Karpas-422 (cell line): ENCODE data around the gene ZNF138. TPM values are rescaled to one million over a fixed set of nuclear protein-coding genes. Genes with fewer than 3 reads are reported as not detected.
"Not testable (repeated sequence)": the region's sequence is repeated elsewhere in the genome, so short reads cannot be mapped to it uniquely, and the experiment has no call there.

Experiments used
- DNase-seq: peaks from one replicate; pipeline ENCODE4 v3.0.0-alpha.2; 2015
- H2AFZ ChIP-seq: fragments of 200-600 bp; sonication (generic); 2 replicates; pipeline ENCODE4 v1.6.1; 2014; ENCODE audit warnings: antibody characterized with exemption, low read length, mixed read lengths
- H3K27ac ChIP-seq: fragments of 200-600 bp; sonication (generic); 2 replicates; pipeline ENCODE4 v1.5.1; 2014; ENCODE audit warnings: mild to moderate bottlenecking, low read length, moderate library complexity
- H3K27me3 ChIP-seq: fragments of 200-600 bp; sonication (generic); 2 replicates; pipeline ENCODE4 v1.6.1; 2014; ENCODE audit warnings: low read length, mixed read lengths
- H3K36me3 ChIP-seq: fragments of 200-600 bp; sonication (generic); 2 replicates; pipeline ENCODE4 v1.6.1; 2014; ENCODE audit warnings: low read length, mixed read lengths; ENCODE audit not compliant: insufficient read depth
- H3K4me1 ChIP-seq: fragments of 200-600 bp; sonication (generic); 2 replicates; pipeline ENCODE4 v1.6.1; 2014; ENCODE audit warnings: mild to moderate bottlenecking, low read length, mixed read lengths
- H3K4me2 ChIP-seq: fragments of 200-600 bp; sonication (generic); 2 replicates; pipeline ENCODE4 v1.6.1; 2014; ENCODE audit warnings: low read length, low read depth, mild to moderate bottlenecking; ENCODE audit not compliant: poor library complexity, severe bottlenecking
- H3K4me3 ChIP-seq: fragments of 200-600 bp; sonication (generic); 2 replicates; pipeline ENCODE4 v1.5.1; 2014; ENCODE audit warnings: mild to moderate bottlenecking, antibody characterized with exemption, low read length, mixed read lengths
- H3K79me2 ChIP-seq: fragments of 200-600 bp; sonication (generic); 2 replicates; pipeline ENCODE4 v1.6.1; 2014; ENCODE audit warnings: mild to moderate bottlenecking, low read length, mixed read lengths
- H3K9ac ChIP-seq: fragments of 200-600 bp; sonication (generic); 2 replicates; pipeline ENCODE4 v1.6.0; 2014; ENCODE audit warnings: low read length
- H3K9me2 ChIP-seq: fragments of 200-600 bp; sonication (generic), shearing (Covaris generic); replicated peaks from 2 replicates; pipeline ENCODE4 v1.6.0; 2014; ENCODE audit warnings: mild to moderate bottlenecking, low read length, moderate library complexity; ENCODE audit not compliant: insufficient read depth
- H3K9me3 ChIP-seq: fragments of 300-700, 200-600 bp; sonication (generic); 2 replicates; pipeline ENCODE4 v1.6.1; 2014; ENCODE audit warnings: low read length, mixed read lengths
- H4K20me1 ChIP-seq: fragments of 200-600 bp; sonication (generic); 2 replicates; pipeline ENCODE4 v1.6.1; 2014; ENCODE audit warnings: mild to moderate bottlenecking, antibody characterized with exemption, low read length, low read depth; ENCODE audit not compliant: insufficient read depth
- total RNA-seq: library from RNA; depleted of rRNA; stranded (reverse); fragments of >200 nt; shearing (Covaris generic); gene quantifications from 2 replicates; pipeline ENCODE4 v1.2.3, GENCODE V29; 2014; ENCODE audit warnings: low replicate concordance

Gene ZNF138
- total RNA-seq, 1 experiment from 2014 or later, result 27.2 TPM

DNA sequence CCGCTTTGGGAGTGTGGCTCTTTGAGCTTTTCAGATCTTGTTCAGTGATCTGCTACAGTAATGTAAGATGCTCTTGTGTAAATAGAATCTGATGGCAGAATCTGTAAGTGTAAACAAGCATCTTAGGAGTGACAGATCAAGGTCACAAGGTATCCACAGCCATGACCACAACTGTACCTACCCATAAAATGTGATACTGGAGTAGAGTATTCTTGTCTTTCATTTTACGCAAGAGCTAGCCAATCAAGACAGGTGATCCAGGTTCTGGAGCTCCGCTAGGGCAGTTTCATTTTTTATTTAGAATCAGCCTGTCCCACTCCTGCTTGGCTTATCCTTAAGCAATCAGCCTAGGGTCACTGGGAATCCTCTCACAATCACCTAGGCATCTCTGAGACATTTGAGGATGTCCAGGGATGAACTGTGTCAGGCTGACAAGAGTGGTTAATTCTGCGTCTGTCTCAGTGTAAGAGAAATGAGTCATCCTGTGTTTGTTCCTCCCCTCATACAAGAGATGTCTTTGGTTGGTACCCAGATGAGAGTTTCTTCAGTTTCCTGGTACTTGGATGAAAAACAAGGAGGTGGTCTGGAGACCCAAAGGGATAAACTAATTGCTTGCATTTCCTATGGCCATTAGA is 13.6 kb downstream of the ZNF138 start:
- Histone ChIP-seq H3K4me2 (no peak overlapping the region), H3K9me3 (no peaks in the 10 kb centered on the region), H3K27ac (no peak overlapping the region), H3K27me3 (no peaks in the 10 kb centered on the region), H3K4me1 (no peaks in the 10 kb centered on the region), H3K9ac (no peak overlapping the region), H4K20me1 (no peaks in the 10 kb centered on the region), H3K36me3 (peaks cover 30% of the 10 kb centered on the region), H3K4me3 (no peak overlapping the region), H3K79me2 (peaks cover 45% of the 10 kb centered on the region), H3K9me2 (no peaks in the 10 kb centered on the region), H2AFZ (no peak overlapping the region)
- no peak for DNase-seq

DNA sequence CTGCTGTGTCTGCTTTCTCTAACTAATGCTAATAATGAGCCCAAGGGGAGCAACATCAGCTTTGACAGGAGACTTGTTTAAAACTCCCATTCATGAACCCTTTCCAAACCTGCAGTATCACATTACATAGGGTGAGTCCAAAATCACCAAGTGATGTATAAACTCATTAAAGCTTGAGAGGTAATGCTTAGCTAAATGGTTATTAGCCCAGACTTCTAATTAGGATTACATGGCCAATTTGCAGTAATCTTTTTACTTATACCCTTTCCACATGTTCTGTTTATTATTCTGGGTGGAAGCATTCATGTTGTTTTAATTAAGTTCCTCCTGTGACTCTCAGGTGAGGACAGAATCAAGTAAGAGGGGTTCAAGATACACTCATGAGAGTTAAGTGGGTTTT is 17.5 kb downstream of the ZNF138 start:
- H3K4me1 ChIP-seq, result no peaks in the 10 kb centered on the region
- H2AFZ ChIP-seq, result no peak overlapping the region
- H3K4me3 ChIP-seq, result no peak overlapping the region
- H3K9ac ChIP-seq, result no peak overlapping the region
- H3K27ac ChIP-seq, result no peak overlapping the region
- no peaks in the 10 kb centered on the region for H3K27me3 ChIP-seq
- no peak overlapping the region for H3K4me2 ChIP-seq
- no peaks in the 10 kb centered on the region for H4K20me1 ChIP-seq
- peaks cover 33% of the 10 kb centered on the region for H3K79me2 ChIP-seq
- H3K9me2 ChIP-seq, result no peaks in the 10 kb centered on the region
- no peaks in the 10 kb centered on the region for H3K9me3 ChIP-seq
- no peak for DNase-seq
- peaks cover 24% of the 10 kb centered on the region for H3K36me3 ChIP-seq

DNA sequence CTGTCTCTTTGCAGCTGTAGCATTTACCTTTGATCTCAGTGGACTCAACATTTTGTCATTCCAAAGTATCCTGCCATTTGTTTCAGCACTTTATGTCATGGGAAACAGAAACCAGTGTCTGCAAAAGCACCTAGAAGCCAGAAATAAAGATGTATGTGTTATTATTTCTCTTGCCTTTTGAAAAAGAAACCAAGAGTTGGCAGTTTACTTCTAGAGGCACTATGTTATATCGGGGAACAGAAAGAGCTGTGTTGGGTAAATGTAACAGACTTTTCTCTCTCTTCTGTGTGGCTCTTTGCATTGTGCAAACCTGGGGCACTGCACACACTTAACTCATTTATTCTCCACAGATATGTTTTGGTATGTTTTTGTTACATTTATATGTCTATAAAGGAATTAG is 36.7 kb downstream of the ZNF138 start:
- no peak overlapping the region for H2AFZ ChIP-seq
- no peaks in the 10 kb centered on the region for H3K79me2 ChIP-seq
- H3K4me2 ChIP-seq, result no peak overlapping the region
- H3K4me1 ChIP-seq, result no peaks in the 10 kb centered on the region
- no peak overlapping the region for H3K9ac ChIP-seq
- H3K27ac ChIP-seq, result no peak overlapping the region
- H3K9me3 ChIP-seq, result peaks cover 6% of the 10 kb centered on the region; the same call in 1 of the 2 replicates
- no peak overlapping the region for H3K4me3 ChIP-seq
- H3K27me3 ChIP-seq, result no peaks in the 10 kb centered on the region
- H3K36me3 ChIP-seq, result peaks cover 47% of the 10 kb centered on the region
- H4K20me1 ChIP-seq, result no peaks in the 10 kb centered on the region
- H3K9me2 ChIP-seq, result no peaks in the 10 kb centered on the region
- no peak for DNase-seq

DNA sequence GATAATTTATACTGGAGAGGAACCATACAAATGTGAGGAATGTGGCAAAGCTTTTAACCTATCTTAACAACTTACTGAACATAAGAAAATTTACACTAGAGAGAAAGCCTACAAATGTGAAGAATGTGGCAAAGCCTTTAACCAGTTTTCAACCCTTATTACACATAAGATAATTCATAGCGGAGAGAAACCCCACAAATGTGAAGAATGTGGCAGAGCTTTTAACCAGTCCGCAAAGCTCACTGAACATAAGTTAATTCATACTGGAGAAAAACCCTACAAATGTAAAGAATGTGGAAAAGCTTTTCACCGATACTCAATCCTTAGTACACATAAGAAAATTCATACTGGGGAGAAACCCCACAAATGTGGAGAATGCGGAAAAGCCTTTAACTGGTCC is 37.9 kb downstream of the ZNF138 start:
- Histone ChIP-seq H3K27ac (no peak overlapping the region), H3K4me3 (no peak overlapping the region), H3K27me3 (no peaks in the 10 kb centered on the region), H3K9me2 (no peaks in the 10 kb centered on the region), H2AFZ (no peak overlapping the region), H3K9me3 (peaks cover 6% of the 10 kb centered on the region; the same call in 1 of the 2 replicates), H4K20me1 (no peaks in the 10 kb centered on the region), H3K36me3 (peaks cover 47% of the 10 kb centered on the region), H3K9ac (no peak overlapping the region), H3K79me2 (no peaks in the 10 kb centered on the region), H3K4me2 (no peak overlapping the region), H3K4me1 (no peaks in the 10 kb centered on the region)
- DNase-seq, result no peak

DNA sequence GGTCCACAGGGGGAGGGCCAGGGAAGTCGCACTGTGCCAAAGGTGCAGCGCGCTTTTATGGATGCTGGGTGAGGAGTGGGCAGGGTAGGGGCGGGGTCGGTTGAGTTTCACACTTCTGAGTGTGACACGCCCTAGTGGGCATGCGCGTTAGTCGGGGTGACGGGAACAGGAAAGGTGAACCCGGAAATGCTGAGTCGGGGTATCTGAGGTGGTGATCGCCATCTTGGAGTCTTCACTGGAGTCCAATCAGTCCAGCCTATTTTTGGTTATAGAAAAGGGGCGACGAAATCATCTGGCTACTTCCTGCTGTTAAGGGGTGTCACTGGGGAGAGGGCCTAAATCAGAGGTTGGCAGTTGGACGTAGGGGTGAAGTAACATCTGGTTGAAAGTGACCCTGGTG is 40.8 kb downstream of the ZNF138 start:
- Histone ChIP-seq H3K79me2 (no peaks in the 10 kb centered on the region), H4K20me1 (no peaks in the 10 kb centered on the region), H3K9ac (no peak overlapping the region), H3K9me2 (no peaks in the 10 kb centered on the region), H3K9me3 (no peaks in the 10 kb centered on the region), H3K4me3 (no peak overlapping the region), H2AFZ (no peak overlapping the region), H3K27ac (no peak overlapping the region), H3K27me3 (no peaks in the 10 kb centered on the region), H3K4me1 (no peaks in the 10 kb centered on the region), H3K4me2 (no peak overlapping the region), H3K36me3 (peaks cover 25% of the 10 kb centered on the region)
- DNase-seq, result no peak

DNA sequence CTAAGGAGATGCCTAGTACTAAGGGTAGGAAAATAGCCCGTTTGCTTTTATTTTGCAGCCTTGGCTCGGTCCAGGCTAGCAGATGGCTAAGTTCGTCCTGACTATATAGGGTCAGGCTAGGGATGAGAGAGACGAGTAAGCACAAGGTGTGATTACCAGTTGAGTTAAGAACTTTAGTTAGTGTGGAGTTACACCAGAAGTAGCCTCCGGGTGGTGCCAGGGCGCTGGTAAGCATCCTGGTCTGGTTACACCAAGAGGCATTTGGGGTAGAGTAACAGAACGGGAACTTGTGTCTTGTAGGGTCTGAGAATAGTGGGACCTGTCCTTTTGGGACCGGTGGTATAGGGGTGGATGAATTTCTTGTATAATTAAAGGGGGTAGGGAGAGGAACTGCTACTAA is 41.6 kb downstream of the ZNF138 start:
- H3K4me2 ChIP-seq, H3K27ac ChIP-seq, H3K9me2 ChIP-seq, H3K9ac ChIP-seq, H4K20me1 ChIP-seq, H3K27me3 ChIP-seq, H3K4me3 ChIP-seq, H3K79me2 ChIP-seq, H2AFZ ChIP-seq, H3K4me1 ChIP-seq, H3K9me3 ChIP-seq, DNase-seq: not testable (repeated sequence)
- peaks cover 18% of the 10 kb centered on the region for H3K36me3 ChIP-seq

DNA sequence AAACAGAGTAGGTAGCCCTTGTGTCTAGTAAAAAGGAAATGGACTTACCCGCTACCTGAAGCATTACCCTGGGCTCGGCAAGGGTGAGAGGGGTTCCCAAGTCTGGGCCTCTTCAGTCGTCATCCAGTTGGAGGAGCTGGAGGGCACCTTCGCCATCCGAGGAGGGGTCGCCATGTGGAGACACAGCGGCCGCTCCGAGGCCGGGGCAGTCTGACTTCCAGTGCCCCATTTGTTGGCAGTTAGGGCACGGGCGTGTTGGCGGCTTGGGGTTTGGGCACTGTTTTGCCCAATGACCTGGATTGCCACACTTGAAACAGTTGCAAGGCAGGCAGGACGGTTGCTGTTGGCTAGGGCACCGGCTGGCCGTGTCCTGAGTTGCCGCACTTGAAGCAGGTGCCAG is 43.8 kb downstream of the ZNF138 start:
- H3K9me2 ChIP-seq, H3K27me3 ChIP-seq, H3K9me3 ChIP-seq, H3K27ac ChIP-seq, H3K4me3 ChIP-seq, H3K79me2 ChIP-seq, H4K20me1 ChIP-seq, H2AFZ ChIP-seq, DNase-seq, H3K4me1 ChIP-seq, H3K36me3 ChIP-seq, H3K4me2 ChIP-seq, H3K9ac ChIP-seq: not testable (repeated sequence)

DNA sequence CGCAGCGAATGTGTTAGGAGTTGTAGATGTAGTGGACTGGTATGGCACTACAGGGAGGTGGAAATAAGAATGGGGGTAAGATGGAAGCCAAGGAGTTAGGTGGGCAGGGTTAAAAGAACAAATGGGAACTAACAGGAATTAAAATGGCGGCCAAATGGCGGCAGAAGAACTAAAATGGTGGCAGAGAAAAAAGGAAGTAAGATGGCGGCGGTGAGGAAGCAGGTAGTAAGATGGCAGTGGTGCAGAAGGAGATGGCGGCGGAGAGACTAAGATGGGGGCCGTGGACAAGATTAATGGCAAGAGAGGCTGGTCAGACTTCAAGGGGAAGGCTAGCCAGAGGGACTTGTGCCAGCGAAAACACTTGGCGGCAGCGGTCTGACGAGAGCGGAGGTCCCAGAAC is 44.5 kb downstream of the ZNF138 start:
- Histone ChIP-seq H3K36me3 (no peaks in the 10 kb centered on the region), H2AFZ (no peak overlapping the region), H3K9ac (no peak overlapping the region), H3K9me2 (no peaks in the 10 kb centered on the region), H3K4me3 (no peak overlapping the region), H3K9me3 (no peaks in the 10 kb centered on the region), H4K20me1 (no peaks in the 10 kb centered on the region), H3K4me1 (no peaks in the 10 kb centered on the region), H3K4me2 (no peak overlapping the region), H3K27ac (no peak overlapping the region), H3K27me3 (no peaks in the 10 kb centered on the region), H3K79me2 (no peaks in the 10 kb centered on the region)
- no peak for DNase-seq

DNA sequence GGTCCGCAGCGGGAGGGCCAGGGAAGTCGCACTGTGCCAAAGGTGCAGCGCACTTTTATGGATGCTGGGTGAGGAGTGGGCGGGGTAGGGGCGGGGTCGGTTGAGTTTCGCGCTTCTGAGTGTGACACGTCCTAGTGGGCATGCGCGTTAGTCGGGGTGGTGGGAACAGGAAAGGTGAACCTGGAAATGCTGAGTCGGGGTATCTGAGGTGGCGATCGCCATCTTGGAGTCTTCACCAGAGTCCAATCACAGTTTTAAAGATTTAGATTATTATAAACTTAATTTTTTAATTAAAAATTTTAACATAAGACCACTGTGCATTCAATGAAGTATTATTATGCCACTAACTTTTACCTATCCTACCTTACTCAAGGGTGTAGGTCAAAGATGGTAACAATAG is 45.7 kb downstream of the ZNF138 start:
- Histone ChIP-seq H3K27me3 (no peaks in the 10 kb centered on the region), H3K27ac (no peak overlapping the region), H3K4me2 (no peak overlapping the region), H2AFZ (no peak overlapping the region), H3K36me3 (no peaks in the 10 kb centered on the region), H3K9ac (no peak overlapping the region), H3K4me3 (no peak overlapping the region), H3K4me1 (no peaks in the 10 kb centered on the region), H3K9me3 (no peaks in the 10 kb centered on the region), H3K9me2 (no peaks in the 10 kb centered on the region), H4K20me1 (no peaks in the 10 kb centered on the region), H3K79me2 (no peaks in the 10 kb centered on the region)
- DNase-seq, result no peak
